K562 (cell line): ENCODE results near the gene ERLIN1. TPM values are rescaled to one million over a fixed set of nuclear protein-coding genes. Genes with fewer than 3 reads are reported as not detected.

Experiments
- ATAC-seq: fragments of 200-7000 bp; cut with Tn5 transposase; 3 replicates; pipeline ENCODE4 v1.9.1; 2020; ENCODE audit warnings: moderate library complexity
- BruUV-seq: library from RNA; stranded (reverse); fragments of 400-500 nt; replicated peaks from 2 replicates; lab custom pipeline; 2021; lab: Mats Ljungman, UMichigan
- CTCF ChIA-PET: fragments of 300-600 bp; formaldehyde crosslinking; extraction: SDS; loops from one replicate; lab custom pipeline; 2021; ENCODE audit warnings: low intra/inter-chr PET ratio; lab: Yijun Ruan, JAX
- POLR2A ChIA-PET: fragments of 300-600, 350-650 bp; sonication (Branson Sonifier 250); formaldehyde crosslinking; extraction: SDS; loops from one replicate; lab custom pipeline; 2021; ENCODE audit warnings: antibody characterized with exemption, inconsistent platforms; lab: Yijun Ruan, JAX
- DNase-seq, 4 experiments: peaks; one replicate each; pipeline versions ENCODE4 v3.0.0 to v3.0.0-alpha.2; 2011 to 2018; ENCODE audit warnings: low spot score in 3 of 4, mixed read lengths in 3 of 4; ENCODE audit errors: extremely low read depth in 1 of 4
- FAIRE-seq: peaks from 2 replicates; lab custom pipeline; 2011; peaks lifted over from hg19 to GRCh38; lab: Jason Lieb, UNC
- H2AFZ ChIP-seq: 2 replicates; pipeline ENCODE4 v1.6.0; 2011; ENCODE audit warnings: low read depth, low read length, control low read depth, inconsistent platforms
- H3K27ac ChIP-seq: fragments of 200-600 bp; 3 replicates; pipeline ENCODE4 v1.8.0; 2011; ENCODE audit warnings: low read depth, mild to moderate bottlenecking, control low read depth, inconsistent platforms, low read length, moderate library complexity, mixed read lengths; ENCODE audit errors: extremely low read depth
- H3K27me3 ChIP-seq, 2 experiments: fragments of 300-600 bp in 1 of 2; 2 replicates in 1 of 2; 3 replicates in 1 of 2; pipeline versions ENCODE4 v1.6.0 to v1.8.0; 2011; ENCODE audit warnings: inconsistent platforms in 2 of 2, low read length in 2 of 2, mild to moderate bottlenecking in 1 of 2, mixed read lengths in 1 of 2, moderate library complexity in 1 of 2; ENCODE audit not compliant: control insufficient read depth in 2 of 2, insufficient read depth in 2 of 2
- H3K36me3 ChIP-seq: fragments of 300-600 bp; 3 replicates; pipeline ENCODE4 v1.8.0; 2011; ENCODE audit warnings: mild to moderate bottlenecking, low read length, inconsistent platforms; ENCODE audit not compliant: control insufficient read depth, insufficient read depth
- H3K4me1 ChIP-seq, 2 experiments: fragments of 200-600 bp in 1 of 2; replicated peaks in 1 of 2; 2 replicates in 1 of 2; 3 replicates in 1 of 2; pipeline versions ENCODE4 v1.5.1 to v1.8.0; 2011; ENCODE audit warnings: inconsistent platforms in 2 of 2, low read length in 2 of 2, mild to moderate bottlenecking in 1 of 2, mixed read lengths in 1 of 2, moderate library complexity in 1 of 2; ENCODE audit not compliant: control insufficient read depth in 2 of 2, insufficient read depth in 2 of 2
- H3K4me2 ChIP-seq: 2 replicates; pipeline ENCODE4 v1.6.1; 2011; ENCODE audit warnings: low read length, control low read depth, inconsistent platforms, mixed read lengths; ENCODE audit not compliant: insufficient read depth
- H3K4me3 ChIP-seq: fragments of 200-600 bp; sonication (generic), shearing (Covaris generic); 2 replicates; pipeline ENCODE4 v1.5.1; 2016; ENCODE audit warnings: control low read depth, inconsistent platforms
- H3K79me2 ChIP-seq: fragments of 200-600 bp; 3 replicates; pipeline ENCODE4 v1.8.0; 2011; ENCODE audit warnings: low read length, inconsistent platforms; ENCODE audit not compliant: control insufficient read depth, insufficient read depth
- H3K9ac ChIP-seq, 2 experiments: 2 replicates each; pipeline versions ENCODE4 v1.6.0 to v1.6.1; 2011; ENCODE audit warnings: low read depth in 2 of 2, low read length in 2 of 2, control low read depth in 1 of 2, inconsistent platforms in 1 of 2, mild to moderate bottlenecking in 1 of 2, mixed read lengths in 1 of 2; ENCODE audit not compliant: insufficient read depth in 1 of 2
- H3K9me1 ChIP-seq: one replicate; pipeline ENCODE4 v1.6.0; 2011; ENCODE audit warnings: inconsistent platforms, mild to moderate bottlenecking, low read length, moderate library complexity; ENCODE audit not compliant: control insufficient read depth, insufficient read depth
- H3K9me3 ChIP-seq: replicated peaks from 2 replicates; pipeline ENCODE4 v1.5.1; 2011; ENCODE audit warnings: low read depth, low read length, inconsistent platforms; ENCODE audit not compliant: control insufficient read depth, insufficient read depth
- H4K20me1 ChIP-seq: replicated peaks from 2 replicates; pipeline ENCODE4 v1.6.1; 2011; ENCODE audit warnings: low read length, inconsistent platforms, mixed read lengths; ENCODE audit not compliant: control insufficient read depth, insufficient read depth
- ASH1L ChIP-seq: fragments of 450-650 bp; IDR thresholded peaks from 2 replicates; pipeline ENCODE4 v1.6.1; 2018; ENCODE audit warnings: borderline replicate concordance, mild to moderate bottlenecking, low read depth; ENCODE audit not compliant: partially characterized antibody
- CEBPB ChIP-seq: fragments of 450-650 bp; IDR thresholded peaks from 2 replicates; pipeline ENCODE4 v1.6.1; 2016; ENCODE audit warnings: missing genetic modification characterization, missing compliant biosample characterization
- CEBPG ChIP-seq, 3 experiments: fragments of 200-800 bp in 1 of 3; sonication (Bioruptor generic) in 1 of 3; sonication (generic) in 1 of 3; formaldehyde crosslinking in 1 of 3; IDR thresholded peaks in 2 of 3; conservative IDR thresholded peaks in 1 of 3; 2 replicates each; pipeline versions ENCODE4 v1.6.1 to v1.8.0; 2016 to 2022; ENCODE audit warnings: missing compliant biosample characterization in 2 of 3, missing genetic modification characterization in 2 of 3, mild to moderate bottlenecking in 1 of 3, missing genetic modification reagents in 1 of 3
- DACH1 ChIP-seq: fragments of 450-650 bp; IDR thresholded peaks from 2 replicates; pipeline ENCODE4 v1.6.1; 2018; ENCODE audit not compliant: partially characterized antibody
- NFE2L1 ChIP-seq: fragments of 450-650 bp; IDR thresholded peaks from 2 replicates; pipeline ENCODE4 v1.6.1; 2016; ENCODE audit warnings: missing genetic modification characterization, low read depth, mild to moderate bottlenecking, missing compliant biosample characterization, moderate library complexity, borderline replicate concordance
- TCF7 ChIP-seq: sonication (generic); IDR thresholded peaks from 2 replicates; pipeline ENCODE4 v1.6.1; 2016; ENCODE audit warnings: antibody characterized with exemption, borderline replicate concordance
- WGBS: fragments of 100-300 bp; shearing (Covaris generic); methylation state at CpG from one replicate; pipeline ENCODE4 v1.1.6; 2016; ENCODE audit warnings: low coverage, mixed read lengths; ENCODE audit not compliant: insufficient coverage; ENCODE audit errors: missing lambda C conversion rate; 5-methylcytosine and 5-hydroxymethylcytosine counted together
- in situ Hi-C: fragments of 300-500 bp; cut with MboI; formaldehyde crosslinking; loops from 4 replicates; pipeline ENCODE4 v1.15.0; 2018; ENCODE audit warnings: inconsistent platforms, mixed read lengths
- intact Hi-C: fragments of 100-400 bp; cut with micrococcal nuclease; formaldehyde crosslinking; loops from 2 replicates; pipeline ENCODE4 v1.14.2; 2022
- polyA plus RNA-seq, 8 experiments: library from polyadenylated mRNA; depleted of rRNA in 4 of 8; stranded (reverse) in 5 of 8; unstranded in 3 of 8; fragments of >200 nt; fragmentation: Nextera tagmentation in 2 of 8; fragmentation: Illumina TruSeq in 1 of 8; extraction: Ambion mirVana in 2 of 8; extraction: Trizol in 1 of 8; gene quantifications; 2 replicates each; pipeline versions ENCODE4 v1.2.1 to v1.2.3, GENCODE V29; 2011 to 2014; ENCODE audit warnings: inconsistent platforms in 1 of 8, missing spikeins in 1 of 8
- total RNA-seq, 7 experiments: library from RNA; depleted of rRNA in 6 of 7; stranded (reverse); fragments of >200 nt in 6 of 7; fragmentation: Illumina TruSeq in 2 of 7; extraction: Trizol in 2 of 7; gene quantifications; 2 replicates each; pipeline versions ENCODE4 v1.2.1 to v1.2.3, GENCODE V29; 2011 to 2021; ENCODE audit warnings: low replicate concordance in 1 of 7
- TF ChIP-seq, protein P1 (sequence below), 2 experiments: fragments of 450-650 bp in 1 of 2; IDR thresholded peaks; 2 replicates each; pipeline ENCODE4 v1.6.1; 2011 to 2017; ENCODE audit warnings: low read depth in 2 of 2, antibody characterized with exemption in 1 of 2, borderline replicate concordance in 1 of 2, low read length in 1 of 2, mild to moderate bottlenecking in 1 of 2, mixed read lengths in 1 of 2; ENCODE audit not compliant: control insufficient read depth in 1 of 2
- TF ChIP-seq, protein P2 (sequence below), 2 experiments: fragments of 450-650 bp in 1 of 2; sonication (generic) in 1 of 2; formaldehyde crosslinking in 1 of 2; IDR thresholded peaks in 1 of 2; conservative IDR thresholded peaks in 1 of 2; 2 replicates each; pipeline versions ENCODE4 v1.6.1 to v1.8.1; 2016 to 2023; ENCODE audit warnings: mild to moderate bottlenecking in 2 of 2, moderate library complexity in 2 of 2, inconsistent platforms in 1 of 2, missing genetic modification reagents in 1 of 2
- TF ChIP-seq, protein P3 (sequence below): fragments of 250-450 bp; sonication (Bioruptor Pico); IDR thresholded peaks from 2 replicates; pipeline ENCODE4 v1.8.0; 2021; ENCODE audit warnings: borderline replicate concordance, mild to moderate bottlenecking, moderate library complexity; ENCODE audit not compliant: poor library complexity, severe bottlenecking

The ERLIN1 gene
- total and polyA plus RNA-seq, 9 of the 15 experiments (the other 6 are each of a cell fraction or from before 2014, with no cell fraction given): 9.8 to 26.8 (median 15.5) TPM

DNA sequence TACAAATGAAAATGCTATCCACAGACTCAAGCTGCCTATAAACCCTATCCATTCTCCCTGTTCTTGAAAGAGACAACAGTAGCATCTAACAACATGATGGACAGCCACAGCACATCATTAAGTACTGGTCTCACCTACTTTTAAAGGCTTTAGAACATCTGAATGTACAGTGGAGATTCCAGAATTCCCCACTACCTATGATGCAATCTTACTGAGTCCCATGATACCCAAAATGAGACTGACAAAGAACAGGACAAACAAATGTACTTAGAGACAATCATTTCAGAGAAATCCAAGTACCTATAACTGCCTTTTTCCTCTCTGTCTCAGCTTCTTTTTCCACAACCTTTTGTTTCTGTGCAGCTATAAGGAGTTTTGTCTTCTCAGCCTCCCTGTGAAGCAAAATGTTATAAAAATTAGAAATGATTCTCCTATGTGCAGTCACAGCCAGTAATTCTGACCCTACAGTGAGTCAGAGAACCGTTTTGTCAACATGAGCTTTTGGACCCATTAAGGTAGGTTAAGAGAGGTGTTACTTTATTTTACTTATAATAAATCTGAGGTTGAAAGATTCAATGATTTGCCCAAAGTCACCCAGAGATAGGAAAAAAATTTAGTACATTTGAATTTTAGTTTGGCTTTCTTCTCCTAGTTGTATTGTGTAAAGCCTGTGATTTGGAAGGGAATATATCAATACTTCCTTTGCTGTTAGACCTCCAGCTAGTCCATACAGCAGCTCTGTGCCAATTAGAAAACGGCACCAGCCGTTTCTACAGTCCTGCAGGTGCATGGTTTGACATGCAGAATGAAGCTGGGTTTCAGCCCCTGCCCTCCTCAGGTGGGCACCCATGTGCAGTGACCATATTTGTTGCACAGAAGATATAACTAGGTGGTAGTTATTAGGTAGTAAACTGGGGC is 21.9 kb downstream of the ERLIN1 start:
- no peaks in the 10 kb centered on the region for H3K27me3 ChIP-seq
- no peaks in the 10 kb centered on the region for H3K9me1 ChIP-seq
- H3K9me3 ChIP-seq: no peaks in the 10 kb centered on the region
- 73% methylated on average over 2 of the region's 3 CpGs for WGBS
- H4K20me1 ChIP-seq: no peaks in the 10 kb centered on the region
- peaks cover 60% of the 10 kb centered on the region for H3K36me3 ChIP-seq
- FAIRE-seq (no peak), ATAC-seq (no peak), DNase-seq (no peak)
- H3K4me1 ChIP-seq: no peaks in the 10 kb centered on the region
- H3K4me3 ChIP-seq: no peak overlapping the region
- TF ChIP-seq DACH1 (no peak), TCF7 (no peak), CEBPG (CRISPR knock-in tag; IDR thresholded peaks at IDR 0.05) (no peak), CEBPG (tag; conservative IDR thresholded peaks at IDR 0.05 in 1 of 2, IDR thresholded peaks at IDR 0.05 in 1 of 2) (peak; percentile 41 to 77; a peak in 2 of 4 replicates), NFE2L1 (no peak), ASH1L (no peak), CEBPB (0 out of 2 replicates have a peak, but pooled peaks have one; percentile 25)
- TF ChIP-seq, protein P1, sequence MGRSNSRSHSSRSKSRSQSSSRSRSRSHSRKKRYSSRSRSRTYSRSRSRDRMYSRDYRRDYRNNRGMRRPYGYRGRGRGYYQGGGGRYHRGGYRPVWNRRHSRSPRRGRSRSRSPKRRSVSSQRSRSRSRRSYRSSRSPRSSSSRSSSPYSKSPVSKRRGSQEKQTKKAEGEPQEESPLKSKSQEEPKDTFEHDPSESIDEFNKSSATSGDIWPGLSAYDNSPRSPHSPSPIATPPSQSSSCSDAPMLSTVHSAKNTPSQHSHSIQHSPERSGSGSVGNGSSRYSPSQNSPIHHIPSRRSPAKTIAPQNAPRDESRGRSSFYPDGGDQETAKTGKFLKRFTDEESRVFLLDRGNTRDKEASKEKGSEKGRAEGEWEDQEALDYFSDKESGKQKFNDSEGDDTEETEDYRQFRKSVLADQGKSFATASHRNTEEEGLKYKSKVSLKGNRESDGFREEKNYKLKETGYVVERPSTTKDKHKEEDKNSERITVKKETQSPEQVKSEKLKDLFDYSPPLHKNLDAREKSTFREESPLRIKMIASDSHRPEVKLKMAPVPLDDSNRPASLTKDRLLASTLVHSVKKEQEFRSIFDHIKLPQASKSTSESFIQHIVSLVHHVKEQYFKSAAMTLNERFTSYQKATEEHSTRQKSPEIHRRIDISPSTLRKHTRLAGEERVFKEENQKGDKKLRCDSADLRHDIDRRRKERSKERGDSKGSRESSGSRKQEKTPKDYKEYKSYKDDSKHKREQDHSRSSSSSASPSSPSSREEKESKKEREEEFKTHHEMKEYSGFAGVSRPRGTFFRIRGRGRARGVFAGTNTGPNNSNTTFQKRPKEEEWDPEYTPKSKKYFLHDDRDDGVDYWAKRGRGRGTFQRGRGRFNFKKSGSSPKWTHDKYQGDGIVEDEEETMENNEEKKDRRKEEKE (IDR thresholded peaks at IDR 0.05; ENCODE audit: borderline replicate concordance in 1 of 2, control insufficient read depth in 1 of 2, low read depth in 2 of 2, low read length in 1 of 2): no peak
- TF ChIP-seq, protein P2, sequence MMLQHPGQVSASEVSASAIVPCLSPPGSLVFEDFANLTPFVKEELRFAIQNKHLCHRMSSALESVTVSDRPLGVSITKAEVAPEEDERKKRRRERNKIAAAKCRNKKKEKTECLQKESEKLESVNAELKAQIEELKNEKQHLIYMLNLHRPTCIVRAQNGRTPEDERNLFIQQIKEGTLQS (IDR thresholded peaks at IDR 0.05): peak; percentile 58; the same call in 1 of the 2 replicates
- TF ChIP-seq, protein P2 (CRISPR knock-in tag; conservative IDR thresholded peaks at IDR 0.05): no peak
- TF ChIP-seq, protein P3, sequence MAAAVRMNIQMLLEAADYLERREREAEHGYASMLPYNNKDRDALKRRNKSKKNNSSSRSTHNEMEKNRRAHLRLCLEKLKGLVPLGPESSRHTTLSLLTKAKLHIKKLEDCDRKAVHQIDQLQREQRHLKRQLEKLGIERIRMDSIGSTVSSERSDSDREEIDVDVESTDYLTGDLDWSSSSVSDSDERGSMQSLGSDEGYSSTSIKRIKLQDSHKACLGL: no peak
- H3K9ac ChIP-seq: no peak overlapping the region
- in situ Hi-C loops: no loop called here
- CTCF ChIA-PET: interaction anchor here (0.6 kb wide), 1 partner anchor 17 kb away, joined by 5 read pairs; no protein-coding TSS in a partner anchor
- POLR2A ChIA-PET: interaction anchor here (0.7 to 1.4 kb wide), 2 partner anchors 9 to 95 kb away, joined by 3 to 4 read pairs; no protein-coding TSS in a partner anchor
- no peak overlapping the region for H2AFZ ChIP-seq
- H3K27ac ChIP-seq: no peak overlapping the region
- BruUV-seq: no TSS peak
- H3K79me2 ChIP-seq: peaks cover 19% of the 10 kb centered on the region; the same call in 1 of the 3 replicates
- intact Hi-C loops: no loop called here
- H3K4me2 ChIP-seq: no peak overlapping the region
